ENCODE results near the gene PCBP3. TPM values are rescaled to one million over a fixed set of nuclear protein-coding genes. Genes with fewer than 3 reads are reported as not detected.

PCBP3 gene
- total RNA-seq, 1 donor from 2014 or later: not detected

DNA sequence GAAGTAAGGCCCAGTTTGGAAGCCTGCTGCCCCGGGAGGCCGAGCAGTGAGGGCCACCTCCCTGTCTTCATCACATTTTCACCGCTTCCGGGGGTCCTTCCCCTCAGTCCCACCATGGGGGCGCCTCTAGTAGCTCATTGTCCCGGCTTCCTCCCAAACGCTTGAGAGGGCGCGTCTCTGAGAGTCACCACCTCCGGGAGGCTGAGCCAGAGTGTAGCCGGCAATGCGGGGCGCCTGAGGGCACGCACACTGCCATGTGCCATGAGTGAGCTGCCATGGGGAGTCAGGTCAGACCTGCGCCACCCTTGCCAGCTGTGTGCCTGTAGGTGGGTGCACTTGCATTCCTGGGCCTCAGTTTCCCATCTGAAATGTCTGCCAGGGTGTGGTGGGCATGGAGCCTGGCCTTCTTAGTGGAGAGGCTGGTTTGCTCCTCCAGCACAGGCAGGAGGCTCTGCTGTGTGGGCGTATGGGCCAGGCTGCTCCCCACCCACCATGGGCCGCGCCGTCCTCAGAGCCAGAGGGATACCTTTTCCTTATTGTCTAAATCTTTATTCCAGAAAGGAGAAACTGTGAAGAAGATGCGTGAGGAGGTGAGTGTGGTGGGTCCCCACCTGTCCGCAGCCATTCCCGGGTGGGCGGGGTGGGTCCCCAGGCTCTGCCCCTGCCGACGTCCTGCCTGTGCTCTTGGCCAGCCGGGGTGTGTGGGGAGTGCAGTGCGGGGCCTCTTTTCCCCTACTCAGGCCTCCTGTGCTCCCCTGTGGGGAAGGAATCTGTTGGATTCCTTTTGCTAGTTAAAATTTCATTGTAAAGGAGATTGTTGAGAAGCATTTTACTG lies 256.7 kb downstream of the PCBP3 start:
- H3K4me3 ChIP-seq (ENCODE audit: low read depth, low read length): no peak overlapping the region
- TF ChIP-seq, protein P1, sequence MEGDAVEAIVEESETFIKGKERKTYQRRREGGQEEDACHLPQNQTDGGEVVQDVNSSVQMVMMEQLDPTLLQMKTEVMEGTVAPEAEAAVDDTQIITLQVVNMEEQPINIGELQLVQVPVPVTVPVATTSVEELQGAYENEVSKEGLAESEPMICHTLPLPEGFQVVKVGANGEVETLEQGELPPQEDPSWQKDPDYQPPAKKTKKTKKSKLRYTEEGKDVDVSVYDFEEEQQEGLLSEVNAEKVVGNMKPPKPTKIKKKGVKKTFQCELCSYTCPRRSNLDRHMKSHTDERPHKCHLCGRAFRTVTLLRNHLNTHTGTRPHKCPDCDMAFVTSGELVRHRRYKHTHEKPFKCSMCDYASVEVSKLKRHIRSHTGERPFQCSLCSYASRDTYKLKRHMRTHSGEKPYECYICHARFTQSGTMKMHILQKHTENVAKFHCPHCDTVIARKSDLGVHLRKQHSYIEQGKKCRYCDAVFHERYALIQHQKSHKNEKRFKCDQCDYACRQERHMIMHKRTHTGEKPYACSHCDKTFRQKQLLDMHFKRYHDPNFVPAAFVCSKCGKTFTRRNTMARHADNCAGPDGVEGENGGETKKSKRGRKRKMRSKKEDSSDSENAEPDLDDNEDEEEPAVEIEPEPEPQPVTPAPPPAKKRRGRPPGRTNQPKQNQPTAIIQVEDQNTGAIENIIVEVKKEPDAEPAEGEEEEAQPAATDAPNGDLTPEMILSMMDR (conservative IDR thresholded peaks at IDR 0.05; ENCODE audit: low read depth, low read length): no peak
- no peak for DNase-seq (ENCODE audit: low read depth)

- no peak overlapping the region for H3K4me3 ChIP-seq (ENCODE audit: low read depth, low read length)
- TF ChIP-seq, protein P1 (conservative IDR thresholded peaks at IDR 0.05; ENCODE audit: low read depth, low read length): no peak
- DNase-seq (ENCODE audit: low read depth): no peak
Measured at GRCh38 chr21:45901061-45901690, 257.7 kb downstream of the PCBP3 start.

- no peak for DNase-seq (ENCODE audit: low read depth)
- H3K4me3 ChIP-seq (ENCODE audit: low read depth, low read length): no peak overlapping the region
- TF ChIP-seq, protein P1 (conservative IDR thresholded peaks at IDR 0.05; ENCODE audit: low read depth, low read length): no peak
Measured at GRCh38 chr21:45902292-45902995, 258.9 kb downstream of the PCBP3 start.

DNA sequence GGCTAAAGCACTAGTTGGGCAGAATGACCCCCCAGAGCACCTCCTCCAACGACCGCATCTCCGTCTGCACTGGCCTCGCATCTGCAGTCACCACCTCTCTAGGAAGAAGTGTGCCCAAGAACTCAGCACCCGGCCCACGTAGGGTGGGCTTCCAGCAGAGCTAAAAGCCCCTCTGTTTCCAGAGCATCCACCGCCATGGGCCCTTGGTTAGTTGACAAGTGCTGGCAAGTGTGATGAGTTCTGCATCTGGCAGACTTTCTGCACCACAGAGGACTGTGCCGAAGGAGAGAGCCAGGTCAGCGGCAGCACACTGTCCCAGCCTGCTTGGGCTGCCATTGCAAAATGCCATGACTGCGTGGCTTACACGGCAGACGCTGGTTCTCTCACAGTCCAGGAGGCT lies 261.7 kb downstream of the PCBP3 start:
- DNase-seq (ENCODE audit: low read depth): no peak
- TF ChIP-seq, protein P1 (conservative IDR thresholded peaks at IDR 0.05; ENCODE audit: low read depth, low read length): no peak
- H3K4me3 ChIP-seq (ENCODE audit: low read depth, low read length): no peak overlapping the region

GRCh38 chr21:45906196-45906805 lies 262.8 kb downstream of the PCBP3 start:
- TF ChIP-seq, protein P1 (conservative IDR thresholded peaks at IDR 0.05; ENCODE audit: low read depth, low read length): no peak
- no peak overlapping the region for H3K4me3 ChIP-seq (ENCODE audit: low read depth, low read length)
- no peak for DNase-seq (ENCODE audit: low read depth)

DNA sequence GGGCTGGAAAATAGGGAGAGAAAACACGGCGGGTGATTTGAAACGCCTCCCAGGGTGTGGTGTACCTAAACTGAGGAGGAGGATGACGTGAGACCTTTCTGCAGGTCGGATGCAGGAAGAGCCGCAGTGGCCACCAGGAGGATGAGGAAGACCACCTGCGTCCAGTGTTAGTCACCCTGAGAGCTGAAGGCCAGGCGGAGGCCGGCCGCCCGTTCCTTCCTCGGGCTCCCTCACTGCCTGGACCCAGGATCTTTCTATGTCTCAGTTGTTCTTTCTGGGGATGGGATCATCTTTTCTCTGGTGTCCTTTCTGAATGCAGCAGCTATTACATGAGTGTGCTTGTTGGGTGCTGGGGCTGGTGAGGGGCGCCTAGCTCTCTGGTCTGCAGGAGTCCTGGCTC lies 263.3 kb downstream of the PCBP3 start:
- no peak for DNase-seq (ENCODE audit: low read depth)
- TF ChIP-seq, protein P1 (conservative IDR thresholded peaks at IDR 0.05; ENCODE audit: low read depth, low read length): no peak
- no peak overlapping the region for H3K4me3 ChIP-seq (ENCODE audit: low read depth, low read length)
